Glomerular visceral epithelial cell (primary cell): ENCODE results near the gene KIF18B.
"Not testable (repeated sequence)": the region's sequence is repeated elsewhere in the genome, so short reads cannot be mapped to it uniquely, and the experiment has no call there.

ENCODE experiments used
- DNase-seq: peaks from one replicate; pipeline ENCODE4 v3.0.0-alpha.2; 2016; ENCODE audit errors: extremely low spot score

KIF18B gene

DNA sequence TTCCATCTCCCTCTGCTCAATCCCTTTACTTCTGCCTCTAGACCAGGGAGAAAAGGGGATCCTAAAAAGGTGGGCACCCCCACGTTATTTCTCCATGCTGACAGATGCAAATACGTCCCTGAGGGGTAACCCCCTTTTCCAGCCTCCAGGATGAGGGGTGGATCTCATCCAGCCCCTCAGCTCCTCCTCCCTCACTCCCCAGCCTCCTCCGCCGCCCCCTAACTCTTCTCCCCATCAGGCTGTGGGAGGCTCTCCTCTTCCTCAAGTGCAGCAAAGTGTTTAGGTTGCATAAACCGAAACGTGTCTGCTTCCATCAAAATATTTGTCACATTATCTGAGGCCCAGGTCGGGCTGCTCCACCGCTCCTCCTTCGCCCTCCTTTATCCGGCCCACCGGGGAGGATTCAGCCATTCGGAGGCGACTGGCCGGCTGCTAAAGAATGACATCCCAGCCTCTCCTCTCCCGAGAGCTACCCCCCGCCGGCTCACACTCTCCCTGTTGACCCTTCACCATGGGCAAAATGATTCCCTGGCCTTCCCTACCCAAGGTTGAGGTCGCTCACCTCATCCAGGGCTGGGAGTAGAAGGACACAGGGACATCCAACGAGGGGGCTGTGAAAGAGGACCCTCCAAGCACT lies 21.7 kb upstream of the KIF18B start:
- no peak for DNase-seq

- DNase-seq, result peak; percentile 96
Observed at GRCh38 chr17:44968225-44969143, 20.9 kb upstream of the KIF18B start, which contains the start of gene C1QL1. C1QL1 (minus strand) TSS chr17:44968303; CDS start chr17:44968048, 255 bp downstream.

- no peak for DNase-seq
Observed at GRCh38 chr17:44967907-44968224, 20.3 kb upstream of the KIF18B start.

DNA sequence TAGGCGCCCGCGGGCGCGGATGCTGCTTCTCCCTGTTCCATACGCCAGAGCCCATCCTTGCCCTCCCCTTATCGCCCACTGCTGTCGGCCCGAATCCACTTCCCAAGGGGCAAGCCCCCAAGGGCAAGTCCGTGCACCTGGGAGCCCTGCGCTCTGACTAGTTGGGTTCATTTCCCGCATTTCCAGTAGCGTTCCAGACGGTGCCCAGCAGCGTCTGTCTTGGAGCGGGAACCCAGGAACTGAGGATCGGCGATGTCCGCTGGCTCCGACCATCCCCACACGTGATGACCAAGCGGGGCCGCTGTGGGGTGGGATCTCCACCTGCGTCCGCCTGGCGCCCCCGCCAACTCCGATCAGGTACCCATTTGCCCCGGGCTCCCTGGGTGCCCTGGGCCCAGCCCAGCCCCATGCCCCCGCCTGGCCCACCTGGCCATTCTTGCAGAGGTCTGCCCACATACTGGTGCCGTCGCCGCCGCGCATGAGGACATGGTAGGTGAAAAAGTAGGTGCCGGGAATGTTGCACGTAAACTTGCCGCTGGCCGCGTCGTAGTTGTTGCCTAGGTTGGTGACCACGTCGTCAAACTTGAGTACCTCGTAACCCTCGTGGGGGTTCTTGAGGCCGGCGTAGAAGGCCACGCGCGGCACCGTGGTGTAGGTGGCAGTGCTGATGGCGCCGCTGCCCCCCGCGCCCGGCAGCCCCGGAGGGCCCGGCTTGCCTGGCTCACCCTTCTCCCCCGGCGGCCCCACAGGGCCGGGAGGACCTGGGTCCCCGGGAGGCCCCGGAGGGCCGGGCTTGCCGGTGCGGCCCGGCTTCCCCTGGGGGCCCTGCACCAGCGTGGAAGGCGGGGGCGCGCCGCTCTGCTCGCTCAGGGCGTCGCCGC lies 19.7 kb upstream of the KIF18B start:
- no peak for DNase-seq

- no peak for DNase-seq
Observed at GRCh38 chr17:44966348-44967025, 18.9 kb upstream of the KIF18B start.

GRCh38 chr17:44965481-44966234 lies 18.1 kb upstream of the KIF18B start:
- DNase-seq, result no peak

GRCh38 chr17:44961921-44962350 lies 14.4 kb upstream of the KIF18B start:
- no peak for DNase-seq

GRCh38 chr17:44960691-44961090 lies 13.1 kb upstream of the KIF18B start:
- peak; percentile 45 for DNase-seq

DNA sequence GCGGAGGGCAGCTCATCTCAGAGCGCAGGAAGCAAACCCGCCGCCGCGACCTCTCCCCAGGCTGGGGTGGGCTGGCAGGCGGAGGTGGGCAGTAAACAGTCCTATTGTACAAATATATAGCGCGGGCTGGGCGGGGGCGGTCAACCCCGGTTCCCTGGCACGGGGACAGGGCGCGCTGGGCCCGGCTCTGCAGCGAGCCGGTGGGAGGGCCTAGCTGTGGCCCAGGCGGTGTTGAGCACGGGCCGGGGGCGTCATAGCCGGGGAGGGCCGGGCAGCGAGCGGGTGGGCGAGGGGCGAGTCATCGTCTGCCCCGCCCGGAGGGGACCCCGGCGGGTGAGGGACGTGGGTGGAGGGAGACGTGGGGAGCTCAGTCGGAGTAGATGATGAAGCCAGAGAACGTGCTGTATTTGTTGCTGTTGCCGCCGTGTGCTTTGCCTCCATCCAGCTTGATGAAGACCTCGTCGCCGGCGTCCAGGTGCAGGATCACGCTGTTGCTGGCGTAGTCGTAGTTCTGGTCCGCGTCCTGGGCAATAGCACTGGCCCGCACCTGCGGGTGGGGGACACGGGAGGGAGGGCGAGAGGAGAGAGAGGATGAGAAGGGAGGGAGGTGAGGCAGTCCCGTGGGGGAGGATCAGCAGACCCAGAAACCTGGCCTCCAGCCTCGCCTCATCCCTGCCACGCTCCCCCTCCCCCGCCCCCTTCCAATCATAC lies 12.4 kb upstream of the KIF18B start:
- DNase-seq, result no peak

GRCh38 chr17:44956998-44957981 lies 9.7 kb upstream of the KIF18B start:
- no peak for DNase-seq

- DNase-seq, result no peak
Observed at GRCh38 chr17:44955674-44956425, 8.3 kb upstream of the KIF18B start.

DNA sequence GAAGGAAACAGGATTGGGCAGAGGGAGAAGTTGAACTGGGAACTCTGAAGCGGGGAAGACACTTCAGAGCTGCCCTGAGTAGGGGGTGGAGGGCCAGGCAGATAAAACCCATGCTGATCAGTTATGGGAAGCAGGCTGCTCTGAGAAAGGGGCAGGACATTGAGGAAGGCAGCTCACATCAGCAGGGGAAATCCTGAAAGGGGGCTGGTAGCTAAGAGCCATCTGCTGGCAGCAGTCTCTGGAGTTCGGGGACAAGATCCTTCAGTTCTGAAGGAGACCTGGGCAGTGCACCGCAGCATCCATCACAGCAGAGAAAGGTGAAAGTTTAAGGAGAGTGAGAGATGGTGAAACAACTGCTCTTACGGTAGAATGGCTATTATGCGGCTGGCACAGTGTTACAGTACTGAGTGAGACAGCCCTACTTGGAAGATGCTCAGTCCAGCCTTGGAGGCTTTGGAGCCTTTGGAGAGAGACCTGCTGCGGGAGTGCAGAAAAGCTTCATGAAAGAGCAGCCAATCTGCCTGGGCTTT lies 5.4 kb upstream of the KIF18B start:
- DNase-seq, result no peak

GRCh38 chr17:44948315-44948795 lies 782 bp upstream of the KIF18B start:
- no peak for DNase-seq

DNA sequence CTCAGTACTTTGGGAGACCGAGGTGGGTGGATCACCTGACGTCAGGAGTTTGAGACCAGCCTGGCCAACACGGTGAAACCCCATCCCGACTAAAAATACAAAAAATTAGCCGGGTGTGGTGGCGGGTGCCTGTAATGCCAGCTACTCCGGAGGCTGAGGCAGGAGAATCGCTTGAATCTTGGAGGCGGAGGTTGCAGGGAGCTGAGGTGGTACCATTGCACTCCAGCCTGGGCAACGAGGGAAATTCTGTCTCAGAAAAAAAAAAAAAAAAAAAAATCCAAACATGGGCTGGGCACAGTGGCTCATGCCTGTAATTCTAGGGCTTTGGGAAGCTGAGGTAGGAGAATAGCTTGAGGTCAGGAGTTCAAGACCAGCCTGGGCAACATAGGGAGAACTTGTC lies 1.9 kb downstream of the KIF18B start:
- not testable (repeated sequence) for DNase-seq

DNA sequence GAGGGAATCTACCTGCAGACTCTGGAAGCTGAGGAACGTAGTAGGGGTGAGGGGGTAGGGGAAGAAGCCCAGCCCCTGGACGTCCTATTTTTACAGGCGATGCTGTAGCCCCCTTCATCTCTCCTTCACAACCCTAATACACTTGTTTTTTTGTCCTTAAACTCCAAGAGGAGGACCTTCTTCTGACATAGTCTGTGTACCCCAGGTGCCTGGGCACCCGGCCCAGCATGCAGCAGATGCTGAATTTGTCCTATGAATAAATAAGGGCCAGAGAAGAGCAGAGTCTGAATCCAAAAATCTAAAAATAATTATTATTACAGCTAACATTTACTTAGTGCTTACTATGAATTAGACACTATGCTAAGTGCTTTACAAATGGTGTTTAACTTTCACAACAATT lies 5.1 kb downstream of the KIF18B start:
- DNase-seq, result no peak

- DNase-seq, result no peak
Observed at GRCh38 chr17:44941712-44942331, 5.8 kb downstream of the KIF18B start.

- DNase-seq, result no peak
Observed at GRCh38 chr17:44940768-44941167, 6.8 kb downstream of the KIF18B start.
